ENCODE results near the gene BTRC. TPM values are rescaled to one million over a fixed set of nuclear protein-coding genes. Genes with fewer than 3 reads are reported as not detected.

The BTRC gene
- total RNA-seq, 1 donor from 2014 or later, result 0.96 TPM

DNA sequence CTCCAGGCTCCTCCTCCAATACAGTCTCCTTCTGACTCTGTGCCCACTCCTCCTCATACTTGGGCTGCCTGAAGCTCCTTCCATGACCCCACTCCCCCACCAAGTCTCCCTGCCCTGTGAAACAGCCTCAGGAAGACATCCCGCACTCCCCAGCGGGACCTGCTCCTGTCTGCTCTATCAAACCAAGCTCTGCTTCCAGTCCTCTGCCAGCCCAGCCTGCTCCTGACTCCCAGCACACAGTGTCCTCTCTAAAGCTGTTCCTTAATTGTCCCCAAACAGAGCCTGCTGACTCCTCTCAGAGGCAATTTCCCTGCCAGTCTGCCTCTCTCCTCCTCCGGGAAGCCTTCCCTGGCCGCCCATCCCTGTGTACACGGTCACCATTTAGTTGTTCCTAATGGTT, 224.2 kb downstream of the BTRC start:
- no peaks in the 10 kb centered on the region for H3K4me1 ChIP-seq
- H3K9me3 ChIP-seq, result no peaks in the 10 kb centered on the region
- TF ChIP-seq, protein P1, sequence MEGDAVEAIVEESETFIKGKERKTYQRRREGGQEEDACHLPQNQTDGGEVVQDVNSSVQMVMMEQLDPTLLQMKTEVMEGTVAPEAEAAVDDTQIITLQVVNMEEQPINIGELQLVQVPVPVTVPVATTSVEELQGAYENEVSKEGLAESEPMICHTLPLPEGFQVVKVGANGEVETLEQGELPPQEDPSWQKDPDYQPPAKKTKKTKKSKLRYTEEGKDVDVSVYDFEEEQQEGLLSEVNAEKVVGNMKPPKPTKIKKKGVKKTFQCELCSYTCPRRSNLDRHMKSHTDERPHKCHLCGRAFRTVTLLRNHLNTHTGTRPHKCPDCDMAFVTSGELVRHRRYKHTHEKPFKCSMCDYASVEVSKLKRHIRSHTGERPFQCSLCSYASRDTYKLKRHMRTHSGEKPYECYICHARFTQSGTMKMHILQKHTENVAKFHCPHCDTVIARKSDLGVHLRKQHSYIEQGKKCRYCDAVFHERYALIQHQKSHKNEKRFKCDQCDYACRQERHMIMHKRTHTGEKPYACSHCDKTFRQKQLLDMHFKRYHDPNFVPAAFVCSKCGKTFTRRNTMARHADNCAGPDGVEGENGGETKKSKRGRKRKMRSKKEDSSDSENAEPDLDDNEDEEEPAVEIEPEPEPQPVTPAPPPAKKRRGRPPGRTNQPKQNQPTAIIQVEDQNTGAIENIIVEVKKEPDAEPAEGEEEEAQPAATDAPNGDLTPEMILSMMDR (IDR thresholded peaks at IDR 0.05), result no peak
- DNase-seq (ENCODE audit: low spot score in 2 of 2), result no peak
- H3K27ac ChIP-seq, result no peak overlapping the region
- no peaks in the 10 kb centered on the region for H3K27me3 ChIP-seq
- intact Hi-C loops (cut with DNase I), result no loop called here
- H3K36me3 ChIP-seq, result peaks cover 29 to 68% of the 10 kb centered on the region in 2 donors
- H3K4me3 ChIP-seq, result no peak overlapping the region

DNA sequence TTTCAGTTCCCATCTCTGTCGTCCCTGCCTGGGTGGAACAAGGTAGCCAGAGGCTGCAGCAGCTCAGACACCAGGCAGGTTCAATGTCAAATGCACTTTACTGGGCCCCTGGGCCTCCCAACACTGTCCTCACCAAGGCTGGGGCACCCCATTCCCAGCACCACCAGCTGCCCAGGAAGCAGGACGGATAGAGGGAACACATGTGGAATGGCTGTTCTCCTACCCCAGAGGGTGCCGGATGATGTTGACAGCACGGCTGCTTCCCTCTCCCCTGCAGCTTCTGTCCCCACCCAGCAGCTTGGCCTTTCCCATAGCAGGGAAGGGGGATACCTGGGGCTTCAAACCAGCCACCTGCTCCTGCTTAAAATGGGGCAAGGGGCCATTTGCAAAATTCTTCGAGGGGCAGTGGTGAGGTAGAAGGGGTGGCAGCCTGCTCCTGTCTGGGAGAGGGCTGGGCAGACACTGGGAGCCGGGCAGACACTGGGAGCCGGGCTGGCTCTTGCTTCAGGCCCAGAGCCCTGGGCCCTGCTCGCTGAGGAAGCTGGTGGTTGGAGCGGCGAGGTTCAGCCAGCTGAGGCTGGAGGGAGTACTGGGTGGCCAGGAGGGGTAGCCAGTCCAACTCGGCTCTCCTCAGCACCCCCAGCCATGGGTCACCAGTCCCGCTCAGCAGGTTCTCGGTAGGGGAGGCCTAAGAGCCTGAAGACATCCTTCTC, 225.0 kb downstream of the BTRC start:
- no peaks in the 10 kb centered on the region for H3K27me3 ChIP-seq
- H3K4me1 ChIP-seq, result no peaks in the 10 kb centered on the region
- TF ChIP-seq, protein P1 (IDR thresholded peaks at IDR 0.05), result no peak
- DNase-seq (ENCODE audit: low spot score in 2 of 2), result no peak
- no peak overlapping the region for H3K27ac ChIP-seq
- H3K4me3 ChIP-seq, result no peak overlapping the region
- no peaks in the 10 kb centered on the region for H3K9me3 ChIP-seq
- peaks cover 29 to 75% of the 10 kb centered on the region in 2 donors for H3K36me3 ChIP-seq
- intact Hi-C loops (cut with DNase I), result no loop called here

DNA sequence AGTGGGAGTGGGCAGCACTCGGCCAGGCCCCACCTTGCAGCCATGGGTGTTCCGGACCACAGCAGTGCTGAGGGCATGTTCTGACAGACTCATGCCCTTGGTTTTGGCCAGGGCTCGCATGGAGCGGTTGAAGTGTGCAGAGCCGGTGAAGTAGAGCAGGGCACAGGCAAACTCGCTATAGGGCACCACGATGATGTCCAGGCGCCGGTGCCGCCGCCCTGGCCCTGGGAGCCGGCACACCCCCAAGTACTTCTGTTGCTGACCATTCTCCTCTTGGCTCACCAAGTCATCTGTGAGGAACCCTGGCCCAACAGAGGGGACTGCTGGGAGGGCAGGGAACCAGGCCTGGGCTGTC, 225.5 kb downstream of the BTRC start:
- intact Hi-C loops (cut with DNase I), result no loop called here
- H3K4me3 ChIP-seq, result no peak overlapping the region
- TF ChIP-seq, protein P1 (IDR thresholded peaks at IDR 0.05), result no peak

DNA sequence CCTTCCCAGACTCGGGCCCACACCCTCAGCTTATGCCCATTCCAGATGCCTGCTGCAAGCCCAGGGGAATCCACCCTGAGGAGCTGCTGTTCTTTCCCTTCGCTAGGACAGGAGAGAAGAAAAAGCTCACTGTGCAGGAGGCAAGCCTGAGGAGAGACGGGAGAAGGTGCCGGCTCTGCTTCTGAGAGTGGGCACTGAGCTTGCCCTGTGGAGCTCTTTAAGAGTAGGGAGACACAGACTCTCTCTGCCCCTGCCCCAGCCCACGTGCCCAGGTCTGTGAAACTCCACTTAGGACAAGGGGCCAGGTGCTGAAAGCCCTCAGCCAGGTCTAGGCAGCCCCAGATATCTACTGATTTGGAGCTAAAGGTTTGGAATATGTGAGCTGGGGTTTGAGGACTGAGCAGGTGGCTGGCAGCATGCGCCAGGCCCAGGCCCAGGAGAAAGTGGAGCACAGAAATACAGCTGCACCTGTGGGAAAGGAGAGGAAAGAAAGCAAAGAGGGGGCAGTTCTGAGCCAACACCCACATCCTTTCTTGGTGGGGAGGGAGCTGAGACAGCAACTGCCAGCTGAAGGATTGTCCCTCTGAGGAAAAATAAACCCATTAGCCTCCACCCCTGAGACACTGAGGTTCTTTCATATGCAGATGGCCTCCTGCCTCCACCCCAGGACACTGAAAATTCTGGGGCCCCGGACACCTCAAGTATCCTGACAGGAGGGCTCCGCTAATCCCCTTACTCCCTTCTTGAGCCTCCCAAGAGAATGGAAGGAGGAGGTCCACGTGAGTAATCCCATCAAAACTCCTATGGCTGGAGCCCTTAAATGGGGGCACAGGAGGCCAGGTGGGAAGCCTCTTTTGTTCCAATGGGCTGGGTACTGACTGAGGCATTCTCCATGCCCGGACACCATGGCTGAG, 226.8 kb downstream of the BTRC start:
- no peak for DNase-seq (ENCODE audit: low spot score in 2 of 2)
- Histone ChIP-seq H3K4me1 (no peaks in the 10 kb centered on the region), H3K4me3 (no peak overlapping the region), H3K27ac (no peak overlapping the region), H3K9me3 (no peaks in the 10 kb centered on the region), H3K36me3 (peaks cover 29 to 89% of the 10 kb centered on the region in 2 donors), H3K27me3 (no peaks in the 10 kb centered on the region)
- intact Hi-C loops (cut with DNase I), result no loop called here
- TF ChIP-seq, protein P1 (IDR thresholded peaks at IDR 0.05), result no peak

More for the DNA sequence above, 225.5 kb downstream of the BTRC start:
- Histone ChIP-seq H3K9me3 (no peaks in the 10 kb centered on the region), H3K36me3 (peaks cover 29 to 81% of the 10 kb centered on the region in 2 donors), H3K4me1 (no peaks in the 10 kb centered on the region), H3K27ac (no peak overlapping the region), H3K27me3 (no peaks in the 10 kb centered on the region)
- DNase-seq (ENCODE audit: low spot score in 2 of 2), result no peak

DNA sequence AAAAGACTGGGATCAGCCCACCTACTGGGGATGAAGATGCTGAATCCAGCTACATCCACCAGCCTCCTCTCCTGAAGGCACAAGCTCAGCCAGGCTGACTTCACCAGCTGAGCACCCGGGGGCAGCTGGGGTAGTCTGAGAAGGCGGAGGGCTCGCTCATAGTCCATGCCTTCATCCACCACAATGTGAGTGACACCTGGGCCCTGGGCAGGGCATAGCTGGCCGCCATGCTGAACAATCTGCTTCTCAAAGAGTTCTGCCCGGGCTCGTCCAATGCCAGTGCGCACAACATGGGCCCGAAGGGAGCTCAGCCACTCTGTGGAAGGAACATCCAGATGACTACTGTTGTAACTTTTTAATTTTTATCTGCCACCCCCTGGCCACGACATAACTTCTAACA, 231.9 kb downstream of the BTRC start:
- no peaks in the 10 kb centered on the region for H3K9me3 ChIP-seq
- H3K4me1 ChIP-seq, result peaks cover 7 to 16% of the 10 kb centered on the region in 2 donors
- no peak for DNase-seq (ENCODE audit: low spot score in 2 of 2)
- TF ChIP-seq, protein P1 (IDR thresholded peaks at IDR 0.05), result no peak
- no peak overlapping the region for H3K4me3 ChIP-seq
- H3K36me3 ChIP-seq, result peaks cover 6 to 47% of the 10 kb centered on the region in 2 donors
- H3K27me3 ChIP-seq, result no peaks in the 10 kb centered on the region
- no peak overlapping the region for H3K27ac ChIP-seq
- intact Hi-C loops (cut with DNase I), result loop anchor here (5.0 kb wide), 2 partner anchors 234 to 674 kb away; partner anchors contain the start of genes BTRC and SLF2

Data from ascending aorta (tissue), 2 donors.